SU-DHL-6 (cell line): ENCODE data around the gene MT1B.

ENCODE experiments used
- H2AFZ ChIP-seq: fragments of 200-600 bp; sonication (generic); 2 replicates; pipeline ENCODE4 v1.6.1; 2014; ENCODE audit warnings: low read depth, mild to moderate bottlenecking, moderate library complexity, mixed read lengths, antibody characterized with exemption, low read length; ENCODE audit not compliant: severe bottlenecking
- H3F3A ChIP-seq: fragments of 200-600 bp; shearing (Covaris generic); 2 replicates; pipeline ENCODE4 v1.6.0; 2016; ENCODE audit warnings: antibody characterized with exemption, mild to moderate bottlenecking; ENCODE audit not compliant: insufficient read depth
- H3K27ac ChIP-seq: fragments of 200-600 bp; sonication (generic); 2 replicates; pipeline ENCODE4 v1.5.1; 2016; ENCODE audit warnings: low read depth, mild to moderate bottlenecking, low read length, moderate library complexity, mixed read lengths
- H3K27me3 ChIP-seq: fragments of 200-600 bp; sonication (generic), shearing (Covaris generic); 2 replicates; pipeline ENCODE4 v1.6.0; 2014; ENCODE audit warnings: mild to moderate bottlenecking, low read length
- H3K36me3 ChIP-seq: fragments of 200-600 bp; sonication (generic); 2 replicates; pipeline ENCODE4 v1.6.1; 2014; ENCODE audit warnings: mild to moderate bottlenecking, low read length, mixed read lengths
- H3K4me2 ChIP-seq: fragments of 300-600, 200-600 bp; shearing (Covaris generic), sonication (generic); 2 replicates; pipeline ENCODE4 v1.6.0; 2014; ENCODE audit warnings: low read length, low read depth, mild to moderate bottlenecking; ENCODE audit not compliant: poor library complexity, severe bottlenecking
- H3K4me3 ChIP-seq: fragments of 200-600 bp; sonication (generic); 2 replicates; pipeline ENCODE4 v1.5.1; 2014; ENCODE audit warnings: antibody characterized with exemption, low read length, mild to moderate bottlenecking, mixed read lengths; ENCODE audit not compliant: insufficient read depth, poor library complexity, severe bottlenecking
- H3K79me2 ChIP-seq: fragments of 200-600 bp; sonication (generic); 2 replicates; pipeline ENCODE4 v1.6.1; 2014; ENCODE audit warnings: mild to moderate bottlenecking, low read length, moderate library complexity; ENCODE audit not compliant: insufficient read depth
- H3K9ac ChIP-seq: fragments of 200-600 bp; sonication (generic); 2 replicates; pipeline ENCODE4 v1.7.0; 2014; ENCODE audit warnings: mild to moderate bottlenecking, low read length
- H3K9me2 ChIP-seq: fragments of 200-600 bp; sonication (generic); replicated peaks from 2 replicates; pipeline ENCODE4 v1.6.1; 2014; ENCODE audit warnings: low read length; ENCODE audit not compliant: insufficient read depth
- H3K9me3 ChIP-seq: fragments of 200-600 bp; sonication (generic); 2 replicates; pipeline ENCODE4 v1.6.1; 2014; ENCODE audit warnings: low read length, mixed read lengths; ENCODE audit not compliant: insufficient read depth
- H4K20me1 ChIP-seq: fragments of 200-600 bp; sonication (generic); 2 replicates; pipeline ENCODE4 v1.6.1; 2014; ENCODE audit warnings: low read depth, mild to moderate bottlenecking, antibody characterized with exemption, low read length, moderate library complexity, mixed read lengths
- EZH2phosphoT487 ChIP-seq: fragments of 200-600 bp; sonication (generic), shearing (Covaris generic); conservative IDR thresholded peaks from 2 replicates; pipeline ENCODE4 v1.6.1; 2018; ENCODE audit warnings: mild to moderate bottlenecking, antibody characterized with exemption, low read length, moderate library complexity, mixed read lengths
- TF ChIP-seq, protein P1 (sequence below): fragments of 200-600 bp; sonication (generic); IDR thresholded peaks from one replicate; pipeline ENCODE4 v1.5.1; 2017; ENCODE audit warnings: antibody characterized with exemption, mild to moderate bottlenecking, low read length, moderate library complexity; ENCODE audit not compliant: insufficient read depth, poor library complexity, severe bottlenecking

MT1B gene

DNA sequence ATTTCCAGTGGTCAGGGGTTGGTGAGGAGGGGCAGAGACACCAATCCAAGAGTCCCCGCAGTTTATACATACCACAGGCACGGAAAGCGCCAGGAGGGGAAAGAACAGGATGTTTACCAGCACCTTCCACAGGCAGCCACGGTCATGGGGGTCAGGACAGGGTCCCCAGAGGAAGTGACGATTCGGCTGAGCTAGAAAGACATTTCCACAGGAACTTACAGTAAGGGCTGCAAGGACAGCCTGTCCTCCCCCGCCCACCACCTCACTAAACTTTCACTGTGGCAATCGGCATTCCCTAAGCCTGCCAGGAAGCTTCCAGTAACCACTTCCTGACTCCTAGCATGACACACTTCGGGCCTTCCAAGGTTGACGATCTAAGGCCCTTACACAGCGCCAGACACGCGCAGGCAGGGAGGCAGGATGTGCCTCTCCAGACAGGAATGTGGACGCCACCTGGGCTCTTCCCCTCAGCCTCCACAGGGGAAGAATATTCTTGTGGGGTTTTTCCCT lies 44.5 kb upstream of the MT1B start:
- Histone ChIP-seq H3K4me2 (no peak overlapping the region), H3K27ac (no peak overlapping the region), H3K27me3 (no peaks in the 10 kb centered on the region), H2AFZ (no peak overlapping the region), H3K36me3 (no peaks in the 10 kb centered on the region), H3F3A (no peaks in the 10 kb centered on the region), H4K20me1 (no peaks in the 10 kb centered on the region), H3K79me2 (no peaks in the 10 kb centered on the region), H3K9me3 (no peaks in the 10 kb centered on the region), H3K4me3 (no peak overlapping the region), H3K9me2 (no peaks in the 10 kb centered on the region), H3K9ac (no peak overlapping the region)
- no peak for TF ChIP-seq EZH2phosphoT487
- TF ChIP-seq, protein P1, sequence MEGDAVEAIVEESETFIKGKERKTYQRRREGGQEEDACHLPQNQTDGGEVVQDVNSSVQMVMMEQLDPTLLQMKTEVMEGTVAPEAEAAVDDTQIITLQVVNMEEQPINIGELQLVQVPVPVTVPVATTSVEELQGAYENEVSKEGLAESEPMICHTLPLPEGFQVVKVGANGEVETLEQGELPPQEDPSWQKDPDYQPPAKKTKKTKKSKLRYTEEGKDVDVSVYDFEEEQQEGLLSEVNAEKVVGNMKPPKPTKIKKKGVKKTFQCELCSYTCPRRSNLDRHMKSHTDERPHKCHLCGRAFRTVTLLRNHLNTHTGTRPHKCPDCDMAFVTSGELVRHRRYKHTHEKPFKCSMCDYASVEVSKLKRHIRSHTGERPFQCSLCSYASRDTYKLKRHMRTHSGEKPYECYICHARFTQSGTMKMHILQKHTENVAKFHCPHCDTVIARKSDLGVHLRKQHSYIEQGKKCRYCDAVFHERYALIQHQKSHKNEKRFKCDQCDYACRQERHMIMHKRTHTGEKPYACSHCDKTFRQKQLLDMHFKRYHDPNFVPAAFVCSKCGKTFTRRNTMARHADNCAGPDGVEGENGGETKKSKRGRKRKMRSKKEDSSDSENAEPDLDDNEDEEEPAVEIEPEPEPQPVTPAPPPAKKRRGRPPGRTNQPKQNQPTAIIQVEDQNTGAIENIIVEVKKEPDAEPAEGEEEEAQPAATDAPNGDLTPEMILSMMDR = no peak

DNA sequence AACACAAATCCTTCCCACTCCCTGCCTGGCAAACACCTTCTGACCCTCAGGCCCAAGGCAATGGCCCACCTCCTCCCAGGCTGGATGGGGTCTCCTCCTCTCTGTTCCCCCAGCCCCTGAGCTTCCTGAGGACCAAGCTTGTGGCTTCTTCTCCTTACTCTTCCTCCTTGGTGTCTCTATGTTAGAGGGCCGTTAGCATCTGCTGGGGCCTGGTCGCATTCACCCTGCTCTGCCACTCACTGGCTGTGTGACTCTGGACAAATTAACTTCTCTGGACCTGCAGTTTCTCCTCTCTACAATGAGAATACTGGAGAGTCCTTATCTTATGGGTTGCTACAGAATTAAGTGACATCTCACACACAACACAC lies 44.0 kb upstream of the MT1B start:
- no peak overlapping the region for H3K27ac ChIP-seq
- no peaks in the 10 kb centered on the region for H3K79me2 ChIP-seq
- no peaks in the 10 kb centered on the region for H3K9me2 ChIP-seq
- H3F3A ChIP-seq = no peaks in the 10 kb centered on the region
- H3K9me3 ChIP-seq = no peaks in the 10 kb centered on the region
- no peaks in the 10 kb centered on the region for H3K27me3 ChIP-seq
- H2AFZ ChIP-seq = no peak overlapping the region
- no peaks in the 10 kb centered on the region for H4K20me1 ChIP-seq
- no peak overlapping the region for H3K4me3 ChIP-seq
- H3K9ac ChIP-seq = no peak overlapping the region
- TF ChIP-seq, protein P1 = no peak
- TF ChIP-seq EZH2phosphoT487 = no peak
- H3K4me2 ChIP-seq = peak overlapping the region; percentile 75
- H3K36me3 ChIP-seq = no peaks in the 10 kb centered on the region

DNA sequence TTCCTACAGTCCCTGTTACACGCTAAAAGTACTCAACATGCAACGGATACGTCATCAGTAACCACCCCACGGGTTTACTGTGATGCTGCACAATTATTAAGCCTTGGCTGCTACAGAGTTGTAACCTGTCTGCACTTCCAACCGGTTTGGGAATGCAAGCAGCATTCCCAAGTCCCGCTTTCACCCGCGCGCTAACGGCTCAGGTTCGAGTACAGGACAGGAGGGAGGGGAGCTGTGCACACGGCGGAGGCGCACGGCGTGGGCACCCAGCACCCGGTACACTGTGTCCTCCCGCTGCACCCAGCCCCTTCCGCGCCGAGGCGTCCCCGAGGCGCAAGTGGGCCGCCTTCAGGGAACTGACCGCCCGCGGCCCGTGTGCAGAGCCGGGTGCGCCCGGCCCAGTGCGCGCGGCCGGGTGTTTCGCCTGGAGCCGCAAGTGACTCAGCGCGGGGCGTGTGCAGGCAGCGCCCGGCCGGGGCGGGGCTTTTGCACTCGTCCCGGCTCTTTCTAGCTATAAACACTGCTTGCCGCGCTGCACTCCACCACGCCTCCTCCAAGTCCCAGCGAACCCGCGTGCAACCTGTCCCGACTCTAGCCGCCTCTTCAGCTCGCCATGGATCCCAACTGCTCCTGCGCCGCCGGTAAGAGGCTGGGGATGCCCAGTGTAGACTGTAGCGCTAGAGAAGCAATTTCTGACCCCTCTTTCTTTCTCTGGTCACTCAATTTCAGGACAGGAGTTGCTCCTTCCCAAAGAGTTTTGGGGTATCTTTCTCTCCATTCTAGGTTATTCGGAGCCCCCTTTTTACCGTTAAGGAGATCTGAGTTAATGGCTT lies 43.4 kb upstream of the MT1B start, which contains the start of gene MT2A:
Gene MT2A, plus strand, starts transcription at position 542 of the 833 bp plus-strand sequence. Its CDS starts 72 bp downstream, at position 614.
- no peaks in the 10 kb centered on the region for H3K9me2 ChIP-seq
- H2AFZ ChIP-seq = peak within 1 kb of the TSS; percentile 55
- H3K4me2 ChIP-seq = peak within 1 kb of the TSS; percentile 75
- no peaks in the 10 kb centered on the region for H3K9me3 ChIP-seq
- H3K9ac ChIP-seq = peak within 1 kb of the TSS; percentile 45
- H3K4me3 ChIP-seq = peak within 1 kb of the TSS; percentile 45
- no peaks in the 10 kb centered on the region for H3K36me3 ChIP-seq
- no peaks in the 10 kb centered on the region for H3F3A ChIP-seq
- TF ChIP-seq, protein P1 = no peak
- no peak for TF ChIP-seq EZH2phosphoT487
- H3K27me3 ChIP-seq = no peaks in the 10 kb centered on the region
- no peak within 1 kb of the TSS for H3K27ac ChIP-seq
- H3K79me2 ChIP-seq = no peaks in the 10 kb centered on the region
- H4K20me1 ChIP-seq = no peaks in the 10 kb centered on the region
